Dermis microvascular lymphatic vessel endothelial cell (primary cell): Measurements from ENCODE around the gene APBA2. TPM values are rescaled to one million over a fixed set of nuclear protein-coding genes. Genes with fewer than 3 reads are reported as not detected.

Experiments used
- DNase-seq, 2 donors: peaks; one replicate each; pipeline versions ENCODE4 v3.0.0 to v3.0.0-alpha.2; 2010; ENCODE audit warnings: low read depth in 2 of 2
- total RNA-seq: library from RNA; depleted of rRNA; stranded (reverse); fragments of >200 nt; gene quantifications from 2 replicates; pipeline ENCODE4 v1.2.1, GENCODE V29; 2014

Gene APBA2
- total RNA-seq, 1 donor from 2014 or later = 22.7 TPM

DNA sequence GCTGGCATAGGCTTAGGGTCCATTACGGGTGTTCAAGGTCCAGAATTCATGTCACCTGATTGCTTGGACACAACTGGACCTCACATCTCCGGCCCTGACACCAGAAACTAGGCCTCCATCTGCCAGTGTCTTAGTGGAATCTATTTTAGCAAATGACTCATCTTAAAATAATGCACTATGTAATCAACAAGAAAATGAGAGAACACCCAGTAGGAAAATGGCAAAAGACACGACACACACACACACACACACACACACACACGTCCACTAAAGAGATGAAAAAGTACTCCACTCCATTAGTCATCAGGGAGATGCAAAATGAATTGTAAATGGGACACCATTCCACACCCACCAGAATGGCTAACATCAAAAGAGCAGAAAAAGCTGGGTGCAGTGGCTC lies 11.2 kb downstream of the APBA2 start:
- peak in 1 of 2 donors; percentile 52 for DNase-seq

DNA sequence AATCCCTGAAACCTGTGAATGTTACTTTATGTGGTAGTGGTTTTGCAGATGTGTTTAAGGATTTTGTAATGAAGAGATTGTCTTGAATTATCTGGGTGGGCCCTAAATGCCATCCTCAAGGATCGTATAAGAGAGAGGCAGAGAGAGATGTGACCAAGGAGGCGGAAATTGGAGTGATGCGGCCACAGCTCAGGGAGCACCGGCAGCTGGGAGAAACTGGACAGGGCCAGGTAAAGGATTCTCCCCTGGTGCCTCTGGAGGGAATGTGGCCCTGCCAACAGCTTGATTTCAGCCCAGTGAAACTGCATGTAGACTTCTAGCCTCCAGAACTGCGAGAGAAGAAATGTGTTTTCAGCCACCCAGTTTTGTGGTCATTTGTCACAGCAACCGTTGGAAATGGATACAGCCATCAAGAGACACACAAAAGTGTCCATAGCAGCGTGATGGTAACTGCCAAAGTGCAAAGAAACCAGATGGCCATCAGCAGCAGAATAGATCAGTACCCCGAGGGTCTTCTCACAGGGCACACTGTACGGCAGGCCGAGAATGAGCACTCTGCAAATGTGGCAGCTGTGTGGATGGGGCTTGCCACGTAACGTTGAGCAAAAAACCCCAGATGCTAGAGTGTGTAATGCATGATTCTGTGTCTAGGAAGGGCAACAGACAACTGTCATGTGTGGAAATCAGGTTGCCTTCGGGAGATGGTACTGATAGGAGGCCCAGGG lies 12.2 kb downstream of the APBA2 start:
- DNase-seq = no peak

DNA sequence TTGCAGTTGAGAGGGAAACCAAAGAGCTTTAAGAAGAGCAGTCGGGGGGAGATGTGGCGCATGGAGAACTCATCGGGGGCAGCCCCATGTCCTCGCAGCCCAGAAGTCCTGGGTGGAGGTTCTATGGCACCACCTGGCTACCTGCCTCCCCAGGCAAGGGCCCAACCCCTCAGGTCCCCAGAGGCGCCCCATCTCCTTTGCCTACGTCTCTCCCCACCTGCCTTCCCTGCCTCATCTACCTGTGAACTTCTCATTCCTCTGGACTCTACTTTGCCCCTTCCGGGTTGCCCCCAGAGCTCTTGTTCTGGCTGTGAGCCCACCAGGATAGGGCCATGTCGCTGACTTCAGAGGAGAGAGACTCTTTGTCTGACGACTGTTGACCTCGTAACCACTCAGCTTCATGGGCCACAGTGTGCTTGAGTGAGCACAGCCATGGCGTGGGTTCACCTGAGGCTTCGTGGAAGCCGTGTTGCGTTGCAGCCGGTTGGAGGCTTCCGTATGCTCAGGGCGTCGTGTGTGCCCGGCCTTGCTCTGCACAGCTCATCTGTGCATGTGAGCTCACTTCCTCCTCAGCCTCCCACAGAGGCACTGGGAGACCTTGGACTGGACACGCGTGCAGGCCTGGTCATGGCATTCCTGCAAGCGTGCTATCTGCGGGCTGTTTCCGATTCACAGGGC lies 13.4 kb downstream of the APBA2 start:
- no peak for DNase-seq

DNA sequence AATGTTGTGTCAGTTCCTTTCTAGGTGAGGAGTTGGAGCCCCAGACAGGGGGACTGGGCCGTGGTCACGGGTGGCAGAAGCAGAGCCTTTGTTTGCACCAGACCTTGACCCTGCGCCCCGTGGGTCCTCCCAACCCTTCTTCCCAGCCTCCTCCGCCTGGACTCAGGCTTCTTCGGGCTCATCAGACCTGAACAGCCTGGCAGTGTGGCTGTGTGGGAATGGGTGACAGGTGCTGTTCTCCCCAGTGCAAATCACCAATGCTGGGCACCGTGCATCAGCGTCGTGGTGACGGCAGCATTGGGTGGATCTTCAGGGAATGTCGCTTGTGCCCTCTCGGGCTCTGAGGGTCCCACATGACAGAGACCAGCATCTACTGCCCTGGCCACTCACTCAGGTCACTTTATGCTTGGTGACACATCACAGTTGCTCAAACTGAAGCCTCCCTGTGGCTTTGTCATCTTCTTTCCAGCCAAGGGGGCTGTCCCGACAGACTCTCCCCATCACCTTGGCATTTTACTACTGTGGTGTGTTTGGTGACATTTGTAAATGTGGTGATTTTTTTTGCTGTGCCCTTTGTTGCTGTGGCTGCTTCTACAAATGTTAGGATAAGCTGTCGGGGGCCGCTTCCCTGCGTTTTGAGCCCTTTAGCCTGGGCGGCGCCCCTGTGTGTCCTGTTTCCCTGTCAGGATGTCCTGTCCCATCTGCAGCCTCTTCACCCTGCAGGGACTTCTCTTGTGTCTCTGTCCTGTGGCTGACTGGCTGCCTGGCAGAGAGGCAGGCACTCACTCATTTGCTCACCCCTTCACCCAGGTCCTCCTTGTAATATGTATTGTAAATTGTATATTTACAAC lies 14.5 kb downstream of the APBA2 start:
- no peak for DNase-seq

DNA sequence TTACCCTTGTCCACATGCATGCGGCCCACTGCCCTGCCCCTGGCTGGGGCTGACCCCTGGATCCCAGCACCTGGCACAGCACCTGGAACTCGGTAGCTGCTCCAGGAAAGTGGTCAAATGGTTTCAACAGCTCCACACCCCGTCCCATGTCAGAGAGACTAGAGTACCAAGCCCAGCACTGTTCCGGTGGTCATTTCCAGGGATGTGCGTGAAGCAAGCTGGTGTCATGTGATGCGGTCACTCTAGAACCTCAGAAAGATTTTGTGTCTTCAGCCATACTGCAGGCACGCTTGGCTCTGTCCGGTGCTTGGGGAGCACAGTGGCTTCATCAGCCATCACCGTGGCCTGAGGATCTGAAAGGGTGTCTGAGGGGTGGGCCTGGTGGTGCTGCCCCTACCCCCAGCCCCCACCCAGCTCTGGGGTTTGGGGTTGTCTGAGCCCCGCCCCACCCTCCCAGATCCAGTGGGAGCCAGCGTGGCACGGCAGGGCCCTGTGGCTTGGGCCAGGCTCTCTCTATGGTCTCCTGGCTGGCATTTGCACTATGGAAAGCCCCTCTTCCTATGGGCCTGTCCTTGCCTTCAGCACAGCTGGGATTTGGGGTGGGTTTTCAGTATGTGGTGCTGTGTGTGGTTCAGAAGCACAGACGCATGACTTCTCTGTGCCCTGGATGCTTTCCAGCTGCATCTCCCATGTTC lies 15.3 kb downstream of the APBA2 start:
- peak in 1 of 2 donors; percentile 42 for DNase-seq

DNA sequence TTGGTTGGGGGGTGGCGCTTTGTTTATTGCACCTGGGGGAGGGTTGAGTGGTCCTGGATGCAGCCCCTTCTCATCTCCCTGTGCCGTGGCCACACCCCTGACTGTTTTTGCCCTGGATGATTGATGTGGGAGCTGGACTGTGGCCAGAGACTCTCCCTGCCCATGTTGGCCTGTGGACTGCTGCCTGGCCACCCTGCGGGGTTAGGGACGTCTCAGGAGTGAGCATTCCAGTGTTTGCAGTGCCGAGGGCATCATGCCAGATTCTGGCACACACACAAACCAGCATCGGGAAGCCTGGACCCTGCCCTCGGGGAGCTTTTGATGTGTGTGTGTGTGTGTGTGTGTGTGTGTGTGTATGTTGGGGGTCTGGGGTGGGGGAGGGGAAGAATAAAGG lies 15.8 kb downstream of the APBA2 start:
- no peak for DNase-seq

DNA sequence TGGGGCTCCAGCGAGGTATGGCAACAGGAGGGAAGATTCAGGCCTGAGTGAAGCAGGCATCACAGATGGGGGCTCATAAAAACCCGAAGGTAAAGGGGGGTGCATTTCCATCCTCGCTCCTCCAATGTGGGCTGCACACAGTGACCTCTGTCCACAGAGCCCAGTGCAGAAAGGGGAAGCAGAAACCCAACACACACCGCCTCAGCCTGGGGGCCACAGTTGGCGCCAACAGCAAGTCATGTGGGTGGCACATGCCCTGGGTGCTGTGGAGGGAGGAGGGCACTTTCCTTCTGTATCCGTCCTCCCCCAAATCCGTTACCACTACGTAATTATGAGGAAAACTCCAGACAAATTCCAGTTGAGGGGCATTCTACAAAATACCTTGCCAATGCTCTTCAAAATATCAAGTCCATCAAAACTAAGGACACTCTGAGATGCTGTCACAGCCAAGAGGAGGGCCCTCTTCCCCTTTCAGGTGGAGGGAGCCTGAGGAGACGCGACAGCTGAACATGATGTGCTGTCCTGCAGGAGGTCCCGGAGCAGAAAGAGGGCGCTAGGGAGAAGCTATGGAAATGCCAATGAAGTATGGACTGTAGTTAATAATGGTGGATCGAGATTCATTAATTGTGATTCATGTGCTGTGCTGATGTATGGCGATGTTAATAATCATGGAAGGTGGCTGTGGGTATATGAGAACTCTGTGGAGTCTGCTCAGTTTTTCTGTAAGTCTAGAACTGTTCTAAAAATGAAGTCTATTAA lies 16.4 kb downstream of the APBA2 start:
- no peak for DNase-seq

DNA sequence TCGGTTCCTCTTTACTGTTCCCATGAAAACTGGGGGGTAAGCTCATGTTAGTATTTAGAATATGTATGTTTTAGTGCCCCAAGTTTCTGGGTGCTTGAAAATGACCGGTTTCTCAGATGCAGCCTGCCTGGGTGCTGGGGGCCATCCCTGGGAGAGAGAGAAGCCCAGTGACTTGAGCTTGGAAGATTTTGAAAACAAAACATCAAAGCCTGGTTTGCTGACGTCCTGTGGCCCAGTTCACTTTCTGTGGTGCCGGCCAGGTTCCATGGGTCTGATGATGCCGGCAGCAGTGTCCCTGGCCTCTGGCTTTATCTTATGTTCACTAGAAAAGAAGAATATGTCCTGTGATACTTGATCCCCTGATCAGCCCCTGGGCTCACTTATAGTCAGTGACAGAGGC lies 17.1 kb downstream of the APBA2 start:
- no peak for DNase-seq

DNA sequence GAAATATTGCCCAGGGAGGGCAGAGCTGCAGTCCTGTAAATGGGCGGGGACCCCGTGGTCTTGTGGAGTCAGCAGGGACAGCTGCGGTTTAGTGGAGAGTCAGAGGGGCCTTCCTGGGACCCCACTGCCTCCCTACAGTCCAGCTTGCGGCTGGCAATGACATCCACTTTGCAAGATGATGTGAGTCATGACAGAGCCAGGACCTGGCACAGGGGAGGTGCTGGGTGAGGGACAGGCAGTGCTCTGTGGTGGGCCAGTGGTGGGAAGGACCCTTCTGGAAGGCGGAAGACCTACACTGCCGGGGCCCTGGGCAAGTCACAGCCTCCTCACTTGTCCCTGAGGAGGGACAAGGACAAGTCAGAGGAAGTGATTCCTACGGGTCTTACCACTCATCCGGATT lies 17.8 kb downstream of the APBA2 start:
- no peak for DNase-seq

DNA sequence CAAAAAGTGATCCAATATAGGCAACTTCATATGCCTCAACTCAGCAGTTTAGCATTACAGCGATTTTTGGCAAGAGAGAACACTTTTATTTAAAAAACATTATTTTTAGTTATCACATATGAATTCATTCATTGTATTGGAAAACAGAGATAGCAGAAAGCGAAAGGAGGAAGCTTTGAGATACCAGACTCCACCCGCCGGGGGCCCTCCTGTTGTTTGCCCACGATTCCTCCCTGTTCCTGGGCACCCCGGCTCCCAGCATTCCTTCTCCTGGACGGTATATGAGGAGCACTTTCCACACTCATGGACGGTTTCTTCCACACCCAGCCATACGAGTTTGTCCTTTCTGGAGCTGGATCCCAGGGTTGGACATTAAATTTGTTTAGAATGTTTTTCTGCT lies 18.2 kb downstream of the APBA2 start:
- DNase-seq = no peak

DNA sequence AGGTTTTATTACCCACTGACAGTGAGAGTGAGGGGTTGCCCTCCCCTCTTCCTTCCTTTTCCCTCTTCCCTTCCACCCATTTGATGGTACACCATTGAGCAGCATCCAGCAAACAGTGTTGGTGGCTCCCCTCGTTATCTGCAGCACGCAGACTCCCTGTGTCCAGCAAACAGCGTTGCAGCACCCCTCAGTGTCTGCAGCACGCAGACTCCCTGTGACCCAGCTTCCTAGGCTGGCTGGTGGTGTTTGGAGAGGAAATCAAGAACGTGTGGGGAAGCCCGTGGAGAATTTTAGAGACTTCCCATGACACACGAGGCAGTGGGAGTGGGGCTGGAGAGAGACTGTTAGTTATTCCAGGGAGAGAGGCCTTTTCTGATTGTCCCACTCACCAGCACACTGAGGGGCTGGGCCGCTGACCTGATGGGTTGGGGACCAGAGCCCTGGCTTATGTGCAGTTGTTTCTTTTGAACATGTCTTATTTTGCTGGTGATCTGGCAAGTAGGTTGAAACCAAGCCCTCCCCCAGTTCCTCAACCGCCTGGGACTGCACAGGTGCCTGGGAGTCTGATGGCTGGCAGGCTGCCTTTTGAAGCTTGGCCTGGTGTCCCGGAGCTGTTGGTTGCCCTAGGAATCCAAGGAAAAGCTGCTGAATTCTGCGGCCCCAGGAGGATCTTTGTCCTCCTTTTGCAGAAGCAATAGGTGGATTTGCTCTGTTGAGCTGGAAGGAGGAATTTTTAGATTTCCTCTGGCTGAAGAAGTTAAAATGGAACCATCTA lies 19.0 kb downstream of the APBA2 start:
- DNase-seq = peak in 1 of 2 donors; percentile 48

DNA sequence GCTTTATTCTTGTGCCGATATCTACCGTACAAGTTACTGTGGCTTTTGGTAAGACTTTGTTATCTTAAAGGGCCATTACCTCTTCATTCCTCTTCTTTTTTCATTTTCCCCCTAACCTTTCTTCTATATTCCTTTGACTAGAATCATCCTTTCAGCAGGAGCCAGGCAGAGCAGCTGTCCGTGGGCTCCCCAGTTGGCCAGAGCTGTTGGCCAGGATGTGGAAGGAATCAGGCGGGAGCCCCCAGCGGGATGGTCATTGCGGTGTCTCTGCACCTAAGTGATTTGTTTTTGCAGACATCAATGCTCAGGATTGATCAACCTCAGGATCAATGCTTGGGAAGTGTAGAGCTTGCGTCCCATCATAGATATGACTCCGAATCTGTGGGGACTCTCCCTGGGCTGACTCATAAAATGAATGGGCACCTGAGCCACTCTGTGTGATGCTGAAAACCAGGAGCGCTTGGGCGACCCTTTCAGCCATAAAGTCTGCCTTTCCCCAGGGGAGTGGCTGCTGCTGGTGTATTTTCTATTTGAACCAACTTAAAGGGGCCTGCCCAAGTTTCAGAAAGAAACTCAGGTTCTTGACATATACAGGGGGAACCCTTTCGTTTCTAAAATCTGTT lies 21.7 kb downstream of the APBA2 start:
- DNase-seq = no peak

DNA sequence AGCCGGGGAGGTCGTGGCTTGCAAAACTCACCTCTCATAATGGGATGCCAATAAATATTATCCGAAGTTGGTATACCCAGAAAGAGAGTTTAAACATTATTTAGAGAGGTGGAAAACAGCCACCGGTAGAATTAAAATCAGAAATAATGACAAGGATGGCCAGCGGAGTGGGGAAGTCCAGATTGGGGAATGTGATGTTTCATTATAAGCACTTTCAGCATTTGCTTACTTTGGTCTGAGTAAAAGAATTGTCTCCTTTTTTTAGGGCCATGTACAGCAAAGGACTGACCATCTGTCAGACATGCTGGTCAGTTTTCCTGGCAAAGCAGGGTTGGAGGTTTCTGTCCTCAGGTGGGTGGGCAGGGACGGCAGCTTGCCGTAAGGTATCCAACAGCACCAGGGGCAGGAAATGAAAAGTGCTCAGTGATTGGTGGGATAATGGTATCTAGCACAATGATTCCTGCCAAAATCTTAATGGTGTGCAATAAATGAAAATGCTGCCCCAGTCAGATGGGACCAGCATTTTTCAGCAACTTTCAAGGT lies 24.3 kb downstream of the APBA2 start:
- DNase-seq = no peak

DNA sequence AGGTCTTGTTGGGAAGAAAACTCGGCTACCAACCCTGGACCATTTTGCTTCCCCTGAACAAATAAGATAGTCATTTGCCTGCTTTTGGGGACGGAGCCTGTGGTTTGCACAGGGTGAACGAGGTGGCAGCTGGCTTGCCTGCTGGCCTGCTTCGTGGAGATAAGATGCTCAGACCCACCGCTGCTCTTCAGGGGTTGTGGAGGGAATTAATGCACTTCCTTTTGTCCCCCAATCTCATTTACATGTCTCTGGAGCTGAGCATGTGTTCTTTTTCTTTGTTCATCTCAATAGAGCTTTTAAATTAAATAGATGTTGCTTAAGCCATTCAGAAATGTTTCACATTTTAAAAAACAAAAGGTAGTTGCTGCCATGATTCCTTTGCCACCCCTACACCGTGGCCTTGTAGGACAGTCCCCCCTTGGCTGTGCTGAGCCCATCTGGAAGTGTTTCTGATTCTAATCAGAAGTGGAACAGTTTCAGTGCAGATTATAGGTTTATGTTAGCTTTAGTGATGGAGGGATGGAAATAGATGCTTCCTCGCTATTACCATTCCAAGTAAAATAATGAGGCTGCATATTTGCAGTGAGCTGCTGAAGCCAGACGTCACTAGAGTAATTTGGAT lies 25.6 kb downstream of the APBA2 start:
- no peak for DNase-seq

DNA sequence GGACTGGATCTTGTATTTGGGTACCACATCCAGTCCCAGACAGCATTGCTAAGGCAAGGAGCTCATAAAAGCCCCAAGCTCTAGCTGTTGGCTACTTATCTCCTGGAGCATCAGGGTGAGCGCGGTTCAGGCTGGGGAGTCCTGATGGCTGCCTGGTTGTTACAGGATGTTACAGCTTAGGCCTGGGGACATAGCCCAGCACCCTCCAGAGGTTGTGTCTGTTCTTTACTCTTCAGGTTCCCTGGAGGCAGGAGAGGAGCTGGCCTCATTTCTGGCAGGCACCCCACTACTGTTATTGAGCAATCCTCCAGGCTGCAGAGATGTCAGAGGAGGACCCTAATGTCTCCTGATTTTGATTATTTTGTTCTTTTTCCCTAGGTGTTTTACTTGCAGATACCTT lies 26.6 kb downstream of the APBA2 start:
- DNase-seq = no peak

DNA sequence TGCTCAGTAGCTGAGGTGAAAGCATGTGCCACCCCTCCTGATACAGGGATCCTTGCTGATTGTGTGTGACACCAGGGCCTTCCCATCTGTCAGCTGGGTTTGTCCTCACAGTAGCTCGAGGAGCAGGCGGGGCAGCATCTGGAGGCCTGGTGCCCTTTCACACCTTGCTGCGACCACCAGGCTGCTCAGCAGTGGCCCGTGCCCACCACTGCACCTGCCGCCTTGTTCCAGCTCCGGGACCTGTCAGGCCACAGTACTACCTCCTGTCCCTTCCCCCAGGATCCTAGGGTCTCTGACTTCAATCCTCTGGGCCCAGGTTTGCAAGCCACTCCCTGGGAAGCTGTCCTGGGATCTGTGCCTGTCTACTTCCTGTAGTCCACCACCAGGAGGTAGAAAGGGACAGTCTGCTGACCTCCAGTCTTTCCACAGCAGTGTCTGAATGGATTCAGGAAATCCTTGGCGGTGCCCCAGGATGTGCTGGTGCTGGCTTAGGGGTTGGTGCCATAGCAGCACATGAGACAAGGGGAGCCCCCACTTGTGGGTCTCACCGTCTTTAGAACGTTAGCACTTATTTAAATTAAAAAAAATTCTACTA lies 27.5 kb downstream of the APBA2 start:
- peak; percentile 68 to 73 for DNase-seq

DNA sequence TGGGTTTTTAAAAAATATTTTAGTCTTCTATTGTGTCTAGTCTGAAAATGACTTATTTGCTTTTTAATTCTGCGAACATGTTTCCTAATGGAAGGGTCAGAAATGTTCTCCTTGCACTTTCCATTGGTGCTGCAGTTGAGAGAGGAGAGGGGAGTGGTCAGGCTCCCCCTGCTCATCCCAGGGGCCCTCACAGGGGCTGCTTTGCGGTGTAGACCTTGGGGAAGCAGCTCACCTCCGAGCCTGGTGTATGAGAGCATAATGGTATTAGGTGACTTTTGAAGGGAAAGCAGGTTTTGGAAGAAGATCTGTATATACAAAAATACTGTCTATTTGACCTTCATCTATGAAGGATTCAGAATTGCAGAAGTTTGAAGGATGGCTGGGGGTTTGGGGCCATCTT lies 28.3 kb downstream of the APBA2 start:
- no peak for DNase-seq

DNA sequence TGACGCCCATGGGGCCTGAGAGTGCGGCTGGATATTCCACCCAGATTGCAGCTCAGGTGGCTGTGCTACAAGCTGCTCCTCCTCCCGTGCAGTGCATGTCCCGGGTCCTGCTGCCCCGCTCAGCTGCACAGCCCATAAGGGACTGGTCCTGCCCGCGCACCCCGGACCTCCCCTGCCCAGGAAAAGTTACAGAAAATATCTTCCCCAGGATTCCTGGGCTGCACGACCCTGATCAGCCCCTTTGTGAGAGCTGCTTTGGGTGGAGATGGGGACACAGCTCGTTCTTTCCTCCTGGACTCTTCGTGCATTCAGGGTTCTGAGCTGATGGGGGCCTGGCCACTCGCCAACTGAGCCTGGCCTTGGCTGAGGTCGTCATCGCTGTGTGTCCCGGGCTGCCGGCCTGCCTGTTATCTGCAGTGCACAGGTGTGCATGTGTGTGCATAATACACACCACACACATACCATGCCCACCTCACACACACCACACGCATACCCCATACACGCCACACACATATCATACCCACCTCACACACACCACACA lies 28.8 kb downstream of the APBA2 start:
- DNase-seq = no peak
